ENCODE results near the gene GYPB.
"Not testable (repeated sequence)": the region's sequence is repeated elsewhere in the genome, so short reads cannot be mapped to it uniquely, and the experiment has no call there.

The GYPB gene

DNA sequence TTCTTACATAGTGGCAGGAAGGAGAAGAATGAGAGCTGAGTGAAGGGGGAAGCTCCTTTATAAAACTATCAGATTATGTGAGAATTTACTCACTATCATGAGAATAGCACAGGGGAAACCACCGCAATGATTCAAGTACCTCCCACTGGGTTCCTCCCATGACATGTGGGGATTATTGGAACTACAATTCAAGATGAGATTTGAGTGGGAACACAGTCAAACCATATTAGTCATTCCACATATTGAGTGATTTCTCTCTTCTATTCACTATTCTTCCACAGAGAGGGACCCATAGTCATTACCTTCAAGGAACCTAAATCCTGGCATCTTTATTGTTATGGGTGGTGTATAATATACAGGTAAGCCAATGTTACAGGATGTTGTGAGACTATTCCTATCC is 27.4 kb downstream of the GYPB start:
- H3K27ac ChIP-seq (replicated peaks); DNase-seq (ENCODE audit: low read depth in 1 of 2, low spot score in 1 of 2); H3K4me3 ChIP-seq (replicated peaks; ENCODE audit: insufficient read depth, low read length); H3K27me3 ChIP-seq (ENCODE audit: insufficient read depth, poor library complexity, severe bottlenecking): not testable (repeated sequence)

DNA sequence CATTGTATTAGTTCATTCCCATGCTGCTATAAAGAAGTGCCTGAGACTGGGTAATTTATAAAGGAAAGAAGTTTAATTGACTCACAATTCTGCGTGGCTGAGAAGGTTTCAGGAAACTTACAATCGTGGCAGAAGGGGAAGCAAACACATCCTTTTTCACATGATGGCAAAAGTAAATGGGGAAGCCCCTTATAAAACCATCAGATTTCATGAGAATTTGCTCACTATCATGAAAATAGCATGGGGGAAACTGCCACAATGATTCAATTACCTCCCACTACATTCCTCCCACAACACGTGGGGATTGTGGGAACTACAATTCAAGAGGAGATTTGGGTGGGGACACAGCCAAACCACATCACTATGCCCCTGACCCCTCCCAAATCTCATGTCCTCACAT is 28.5 kb downstream of the GYPB start:
- not testable (repeated sequence) for H3K27ac ChIP-seq (replicated peaks); H3K27me3 ChIP-seq (ENCODE audit: insufficient read depth, poor library complexity, severe bottlenecking); DNase-seq (ENCODE audit: low read depth in 1 of 2, low spot score in 1 of 2); H3K4me3 ChIP-seq (replicated peaks; ENCODE audit: insufficient read depth, low read length)

DNA sequence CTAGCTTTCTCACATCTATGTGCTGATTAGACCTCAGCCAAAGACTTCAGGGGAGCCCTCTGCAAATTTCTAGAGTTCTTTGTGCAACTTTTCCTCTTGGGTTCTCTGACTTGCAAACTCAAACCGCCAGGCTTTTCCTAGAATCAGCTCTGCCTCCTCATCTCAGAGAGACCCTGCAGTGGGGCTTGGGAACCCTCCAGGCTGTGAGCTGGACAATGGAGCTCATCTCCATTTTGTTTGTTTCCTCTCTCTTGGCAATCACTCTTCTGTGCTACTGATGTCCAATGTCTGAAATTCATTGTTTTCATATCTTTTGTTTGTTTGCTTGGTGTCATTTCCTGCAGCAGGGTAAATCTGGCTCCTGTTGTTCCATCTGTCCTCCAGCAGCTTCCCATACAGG is 33.0 kb downstream of the GYPB start:
- Histone ChIP-seq H3K27me3 (ENCODE audit: insufficient read depth, poor library complexity, severe bottlenecking) (no peaks in the 10 kb centered on the region), H3K4me3 (replicated peaks; ENCODE audit: insufficient read depth, low read length) (no peak overlapping the region), H3K27ac (replicated peaks) (no peak overlapping the region)
- DNase-seq (ENCODE audit: low read depth in 1 of 2, low spot score in 1 of 2) = no peak
- TF ChIP-seq, protein P1, sequence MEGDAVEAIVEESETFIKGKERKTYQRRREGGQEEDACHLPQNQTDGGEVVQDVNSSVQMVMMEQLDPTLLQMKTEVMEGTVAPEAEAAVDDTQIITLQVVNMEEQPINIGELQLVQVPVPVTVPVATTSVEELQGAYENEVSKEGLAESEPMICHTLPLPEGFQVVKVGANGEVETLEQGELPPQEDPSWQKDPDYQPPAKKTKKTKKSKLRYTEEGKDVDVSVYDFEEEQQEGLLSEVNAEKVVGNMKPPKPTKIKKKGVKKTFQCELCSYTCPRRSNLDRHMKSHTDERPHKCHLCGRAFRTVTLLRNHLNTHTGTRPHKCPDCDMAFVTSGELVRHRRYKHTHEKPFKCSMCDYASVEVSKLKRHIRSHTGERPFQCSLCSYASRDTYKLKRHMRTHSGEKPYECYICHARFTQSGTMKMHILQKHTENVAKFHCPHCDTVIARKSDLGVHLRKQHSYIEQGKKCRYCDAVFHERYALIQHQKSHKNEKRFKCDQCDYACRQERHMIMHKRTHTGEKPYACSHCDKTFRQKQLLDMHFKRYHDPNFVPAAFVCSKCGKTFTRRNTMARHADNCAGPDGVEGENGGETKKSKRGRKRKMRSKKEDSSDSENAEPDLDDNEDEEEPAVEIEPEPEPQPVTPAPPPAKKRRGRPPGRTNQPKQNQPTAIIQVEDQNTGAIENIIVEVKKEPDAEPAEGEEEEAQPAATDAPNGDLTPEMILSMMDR (IDR thresholded peaks at IDR 0.05; ENCODE audit: insufficient read depth, low read length) = no peak
- TF ChIP-seq GABPA (IDR thresholded peaks at IDR 0.05; ENCODE audit: low read depth) (no peak), REST (IDR thresholded peaks at IDR 0.05; ENCODE audit: insufficient replicate concordance, low read depth) (no peak)

GRCh38 chr4:143980776-143981175 is 38.4 kb downstream of the GYPB start:
- not testable (repeated sequence) for H3K4me3 ChIP-seq (replicated peaks; ENCODE audit: insufficient read depth, low read length); H3K27me3 ChIP-seq (ENCODE audit: insufficient read depth, poor library complexity, severe bottlenecking); H3K27ac ChIP-seq (replicated peaks); DNase-seq (ENCODE audit: low read depth in 1 of 2, low spot score in 1 of 2)

DNA sequence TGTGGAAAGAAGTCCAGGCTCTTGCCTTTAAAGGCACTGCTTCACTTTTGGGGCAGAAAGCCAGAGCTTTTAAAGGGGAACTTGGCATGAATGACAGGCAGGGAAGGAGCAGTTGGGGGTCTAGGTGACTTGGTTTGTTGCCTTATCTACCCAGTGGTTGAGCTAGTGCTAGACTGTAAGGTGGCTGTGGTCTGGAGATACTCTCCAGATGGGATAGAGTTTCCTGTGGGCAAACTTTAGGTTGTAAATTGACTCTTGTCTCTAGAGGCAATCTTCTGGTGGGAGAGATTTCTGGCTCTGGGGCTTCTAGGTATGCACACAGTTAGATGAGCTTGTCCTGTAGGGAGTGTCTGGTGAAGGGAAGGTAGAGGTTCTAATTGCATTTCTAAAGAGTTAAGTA is 43.7 kb downstream of the GYPB start:
- not testable (repeated sequence) for H3K27me3 ChIP-seq (ENCODE audit: insufficient read depth, poor library complexity, severe bottlenecking); H3K27ac ChIP-seq (replicated peaks); H3K4me3 ChIP-seq (replicated peaks; ENCODE audit: insufficient read depth, low read length); DNase-seq (ENCODE audit: low read depth in 1 of 2, low spot score in 1 of 2)

GRCh38 chr4:143974021-143974420 is 45.2 kb downstream of the GYPB start:
- H3K27me3 ChIP-seq (ENCODE audit: insufficient read depth, poor library complexity, severe bottlenecking); H3K4me3 ChIP-seq (replicated peaks; ENCODE audit: insufficient read depth, low read length); H3K27ac ChIP-seq (replicated peaks); DNase-seq (ENCODE audit: low read depth in 1 of 2, low spot score in 1 of 2): not testable (repeated sequence)

GRCh38 chr4:143961075-143961474 is 58.1 kb downstream of the GYPB start:
- Histone ChIP-seq H3K4me3 (replicated peaks; ENCODE audit: insufficient read depth, low read length) (no peak overlapping the region), H3K27me3 (ENCODE audit: insufficient read depth, poor library complexity, severe bottlenecking) (no peaks in the 10 kb centered on the region), H3K27ac (replicated peaks) (no peak overlapping the region)
- TF ChIP-seq GABPA (IDR thresholded peaks at IDR 0.05; ENCODE audit: low read depth) (no peak), SPI1 (IDR thresholded peaks at IDR 0.05; ENCODE audit: borderline replicate concordance, low read depth) (no peak)
- no peak for DNase-seq (ENCODE audit: low read depth in 1 of 2, low spot score in 1 of 2)

- not testable (repeated sequence) for H3K27ac ChIP-seq (replicated peaks); H3K27me3 ChIP-seq (ENCODE audit: insufficient read depth, poor library complexity, severe bottlenecking); H3K4me3 ChIP-seq (replicated peaks; ENCODE audit: insufficient read depth, low read length); DNase-seq (ENCODE audit: low read depth in 1 of 2, low spot score in 1 of 2)
These were observed 63.9 kb downstream of the GYPB start for GRCh38 chr4:143955306-143955705.

GRCh38 chr4:143951458-143951972 is 67.7 kb downstream of the GYPB start:
- H3K27me3 ChIP-seq (ENCODE audit: insufficient read depth, poor library complexity, severe bottlenecking); DNase-seq (ENCODE audit: low read depth in 1 of 2, low spot score in 1 of 2); H3K27ac ChIP-seq (replicated peaks); H3K4me3 ChIP-seq (replicated peaks; ENCODE audit: insufficient read depth, low read length): not testable (repeated sequence)

GRCh38 chr4:143950967-143951366 is 68.2 kb downstream of the GYPB start:
- not testable (repeated sequence) for DNase-seq (ENCODE audit: low read depth in 1 of 2, low spot score in 1 of 2); H3K27me3 ChIP-seq (ENCODE audit: insufficient read depth, poor library complexity, severe bottlenecking); H3K27ac ChIP-seq (replicated peaks); H3K4me3 ChIP-seq (replicated peaks; ENCODE audit: insufficient read depth, low read length)

DNA sequence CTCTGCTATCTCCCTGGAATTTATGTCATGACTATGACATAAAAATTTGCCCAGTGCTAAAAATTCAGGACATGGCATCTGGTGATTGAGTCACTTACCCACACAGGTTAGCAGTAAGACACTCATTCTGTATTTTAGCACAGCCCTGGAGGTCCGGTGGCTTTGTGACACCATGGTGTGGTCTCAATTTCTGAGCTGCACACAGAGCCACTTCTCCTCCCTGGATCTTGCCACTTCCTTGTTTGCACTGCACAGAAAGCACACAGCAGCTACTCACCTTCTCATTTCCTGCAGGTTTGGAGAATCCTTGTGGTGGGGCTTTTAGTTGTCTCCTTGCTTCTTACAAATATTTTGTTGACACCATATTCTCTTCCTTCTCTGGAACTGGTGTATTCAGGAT is 69.0 kb downstream of the GYPB start:
- H3K4me3 ChIP-seq (replicated peaks; ENCODE audit: insufficient read depth, low read length); H3K27ac ChIP-seq (replicated peaks); H3K27me3 ChIP-seq (ENCODE audit: insufficient read depth, poor library complexity, severe bottlenecking); DNase-seq (ENCODE audit: low read depth in 1 of 2, low spot score in 1 of 2): not testable (repeated sequence)

- not testable (repeated sequence) for H3K4me3 ChIP-seq (replicated peaks; ENCODE audit: insufficient read depth, low read length); H3K27me3 ChIP-seq (ENCODE audit: insufficient read depth, poor library complexity, severe bottlenecking); H3K27ac ChIP-seq (replicated peaks); DNase-seq (ENCODE audit: low read depth in 1 of 2, low spot score in 1 of 2)
These were observed 71.7 kb downstream of the GYPB start for GRCh38 chr4:143947493-143947892.

All from HL-60 (cell line).